Thyroid gland (tissue), 4 donors: ENCODE data around the gene DEF6.

ENCODE experiments used
- POLR2A ChIP-seq, 2 donors: fragments of 450-650 bp; IDR thresholded peaks; one replicate each; pipeline ENCODE4 v1.6.1; 2017; ENCODE audit warnings: antibody characterized with exemption in 2 of 2, mild to moderate bottlenecking in 2 of 2, moderate library complexity in 1 of 2
- TF ChIP-seq, protein P1 (sequence below), 6 experiments: fragments of 200-600 bp in 3 of 6; fragments of 450-650 bp in 3 of 6; sonication (generic) in 3 of 6; IDR thresholded peaks; one replicate each; pipeline ENCODE4 v1.5.1; 2016 to 2019; ENCODE audit warnings: antibody characterized with exemption in 6 of 6, mild to moderate bottlenecking in 2 of 6, inconsistent platforms in 1 of 6, moderate library complexity in 1 of 6

DNA sequence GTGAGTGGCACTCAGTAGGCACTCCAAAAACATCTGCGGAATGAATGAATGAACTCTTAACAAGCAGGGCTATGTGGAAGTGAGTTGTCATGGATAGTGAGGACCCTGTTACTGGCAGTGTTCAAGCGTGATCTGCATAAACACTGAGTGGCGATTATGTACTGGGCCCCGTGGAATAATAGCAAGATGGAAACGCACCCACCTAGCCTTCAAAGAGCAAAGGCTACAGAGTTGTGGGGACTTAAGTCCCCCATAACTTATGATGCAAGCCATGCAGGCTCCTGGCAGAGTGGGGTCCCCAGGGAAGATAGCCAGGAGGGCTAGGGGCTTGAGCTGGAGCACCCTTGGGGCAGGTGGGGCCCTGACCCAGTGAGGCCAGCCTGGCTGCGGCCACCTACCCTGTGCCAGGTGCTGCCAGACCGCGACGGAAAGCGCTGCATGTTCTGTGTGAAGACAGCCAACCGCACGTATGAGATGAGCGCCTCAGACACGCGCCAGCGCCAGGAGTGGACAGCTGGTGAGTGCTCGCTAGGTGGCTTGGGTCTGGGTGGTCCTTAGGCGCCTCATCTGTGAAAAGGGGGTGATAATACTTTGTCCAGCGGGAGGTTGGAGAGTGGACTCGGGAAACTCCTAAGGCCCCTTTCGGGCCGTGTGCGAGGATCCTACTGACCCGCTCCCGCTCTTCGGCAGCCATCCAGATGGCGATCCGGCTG is 20.0 kb downstream of the DEF6 start:
- TF ChIP-seq POLR2A (IDR thresholded peaks at IDR 0.05), result no peak
- TF ChIP-seq, protein P1, sequence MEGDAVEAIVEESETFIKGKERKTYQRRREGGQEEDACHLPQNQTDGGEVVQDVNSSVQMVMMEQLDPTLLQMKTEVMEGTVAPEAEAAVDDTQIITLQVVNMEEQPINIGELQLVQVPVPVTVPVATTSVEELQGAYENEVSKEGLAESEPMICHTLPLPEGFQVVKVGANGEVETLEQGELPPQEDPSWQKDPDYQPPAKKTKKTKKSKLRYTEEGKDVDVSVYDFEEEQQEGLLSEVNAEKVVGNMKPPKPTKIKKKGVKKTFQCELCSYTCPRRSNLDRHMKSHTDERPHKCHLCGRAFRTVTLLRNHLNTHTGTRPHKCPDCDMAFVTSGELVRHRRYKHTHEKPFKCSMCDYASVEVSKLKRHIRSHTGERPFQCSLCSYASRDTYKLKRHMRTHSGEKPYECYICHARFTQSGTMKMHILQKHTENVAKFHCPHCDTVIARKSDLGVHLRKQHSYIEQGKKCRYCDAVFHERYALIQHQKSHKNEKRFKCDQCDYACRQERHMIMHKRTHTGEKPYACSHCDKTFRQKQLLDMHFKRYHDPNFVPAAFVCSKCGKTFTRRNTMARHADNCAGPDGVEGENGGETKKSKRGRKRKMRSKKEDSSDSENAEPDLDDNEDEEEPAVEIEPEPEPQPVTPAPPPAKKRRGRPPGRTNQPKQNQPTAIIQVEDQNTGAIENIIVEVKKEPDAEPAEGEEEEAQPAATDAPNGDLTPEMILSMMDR (IDR thresholded peaks at IDR 0.05), result no peak
